Myocyte (in vitro differentiated cells): ENCODE results near the gene TNFRSF1A. TPM values are rescaled to one million over a fixed set of nuclear protein-coding genes. Genes with fewer than 3 reads are reported as not detected.
A peak's percentile ranks its signal among the peaks of the same experiment; 100 is the strongest.
"Not testable (repeated sequence)": the region's sequence is repeated elsewhere in the genome, so short reads cannot be mapped to it uniquely, and the experiment has no call there.

Experiments used
- DNase-seq: peaks from one replicate; pipeline ENCODE4 v3.0.0-alpha.2; 2012; ENCODE audit warnings: low read depth
- total RNA-seq: library from RNA; depleted of rRNA; stranded (reverse); fragments of >200 nt; gene quantifications from 2 replicates; pipeline ENCODE4 v1.2.3, GENCODE V29; 2014

Gene TNFRSF1A
- total RNA-seq, 1 donor from 2014 or later: 150 TPM

- DNase-seq: no peak
Observed at GRCh38 chr12:6358881-6359280, 17.0 kb upstream of the TNFRSF1A start.

GRCh38 chr12:6356374-6356820 lies 14.5 kb upstream of the TNFRSF1A start:
- DNase-seq: no peak

GRCh38 chr12:6355491-6356373 lies 13.9 kb upstream of the TNFRSF1A start:
- DNase-seq: no peak

- no peak for DNase-seq
Observed at GRCh38 chr12:6354495-6355393, 12.9 kb upstream of the TNFRSF1A start.

GRCh38 chr12:6352193-6353173 lies 10.6 kb upstream of the TNFRSF1A start:
- DNase-seq: no peak

- no peak for DNase-seq
Observed at GRCh38 chr12:6351622-6352021, 9.7 kb upstream of the TNFRSF1A start.

- DNase-seq: no peak
Observed at GRCh38 chr12:6347367-6348338, 5.8 kb upstream of the TNFRSF1A start.

- DNase-seq: no peak
Observed at GRCh38 chr12:6346942-6347341, 5.1 kb upstream of the TNFRSF1A start.

GRCh38 chr12:6346235-6346832 lies 4.5 kb upstream of the TNFRSF1A start:
- DNase-seq: no peak

- DNase-seq: peak; percentile 79
Observed at GRCh38 chr12:6345319-6346091, 3.6 kb upstream of the TNFRSF1A start.

GRCh38 chr12:6344101-6344660 lies 2.3 kb upstream of the TNFRSF1A start:
- not testable (repeated sequence) for DNase-seq

- peak; percentile 73 for DNase-seq
Observed at GRCh38 chr12:6343518-6343917, 1.6 kb upstream of the TNFRSF1A start.

- no peak for DNase-seq
Observed at GRCh38 chr12:6342140-6342889, 439 bp upstream of the TNFRSF1A start.

- DNase-seq: no peak
Observed at GRCh38 chr12:6340745-6341416, 995 bp downstream of the TNFRSF1A start.

- DNase-seq: peak; percentile 80
Observed at GRCh38 chr12:6340032-6340638, 1.7 kb downstream of the TNFRSF1A start.

GRCh38 chr12:6338955-6339354 lies 2.9 kb downstream of the TNFRSF1A start:
- DNase-seq: no peak
